Measurements from ENCODE around the gene PTH2.
"Not testable (repeated sequence)": the region's sequence is repeated elsewhere in the genome, so short reads cannot be mapped to it uniquely, and the experiment has no call there.

The PTH2 gene

DNA sequence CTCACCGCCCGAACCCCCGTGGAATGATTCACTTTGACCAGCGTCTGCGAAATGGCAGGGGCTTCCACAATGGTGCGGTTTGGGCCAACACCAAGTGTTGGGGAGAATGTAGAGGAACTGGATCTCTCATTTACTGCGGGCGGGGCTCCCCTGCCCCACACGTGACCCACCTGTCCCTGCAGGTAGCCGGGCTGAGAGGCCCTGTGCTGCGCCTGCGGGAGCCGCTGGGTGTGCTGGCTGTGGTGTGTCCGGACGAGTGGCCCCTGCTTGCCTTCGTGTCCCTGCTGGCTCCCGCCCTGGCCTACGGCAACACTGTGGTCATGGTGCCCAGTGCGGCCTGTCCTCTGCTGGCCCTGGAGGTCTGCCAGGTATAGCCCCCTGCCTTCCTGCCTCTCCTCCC lies 45.0 kb upstream of the PTH2 start:
- in situ Hi-C loops (cut with HindIII; ENCODE audit: low pct_ligation_motif_present, low sequenced_read_pairs) = no loop called here
- Histone ChIP-seq H3K4me3 (ENCODE audit: low read depth, low read length) (no peak overlapping the region), H3K27ac (no peak overlapping the region), H3K36me3 (replicated peaks) (peaks cover 10% of the 10 kb centered on the region), H3K27me3 (replicated peaks) (no peaks in the 10 kb centered on the region)
- TF ChIP-seq, protein P1, sequence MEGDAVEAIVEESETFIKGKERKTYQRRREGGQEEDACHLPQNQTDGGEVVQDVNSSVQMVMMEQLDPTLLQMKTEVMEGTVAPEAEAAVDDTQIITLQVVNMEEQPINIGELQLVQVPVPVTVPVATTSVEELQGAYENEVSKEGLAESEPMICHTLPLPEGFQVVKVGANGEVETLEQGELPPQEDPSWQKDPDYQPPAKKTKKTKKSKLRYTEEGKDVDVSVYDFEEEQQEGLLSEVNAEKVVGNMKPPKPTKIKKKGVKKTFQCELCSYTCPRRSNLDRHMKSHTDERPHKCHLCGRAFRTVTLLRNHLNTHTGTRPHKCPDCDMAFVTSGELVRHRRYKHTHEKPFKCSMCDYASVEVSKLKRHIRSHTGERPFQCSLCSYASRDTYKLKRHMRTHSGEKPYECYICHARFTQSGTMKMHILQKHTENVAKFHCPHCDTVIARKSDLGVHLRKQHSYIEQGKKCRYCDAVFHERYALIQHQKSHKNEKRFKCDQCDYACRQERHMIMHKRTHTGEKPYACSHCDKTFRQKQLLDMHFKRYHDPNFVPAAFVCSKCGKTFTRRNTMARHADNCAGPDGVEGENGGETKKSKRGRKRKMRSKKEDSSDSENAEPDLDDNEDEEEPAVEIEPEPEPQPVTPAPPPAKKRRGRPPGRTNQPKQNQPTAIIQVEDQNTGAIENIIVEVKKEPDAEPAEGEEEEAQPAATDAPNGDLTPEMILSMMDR (IDR thresholded peaks at IDR 0.05; ENCODE audit: low read depth, low read length, missing control alignments) = no peak
- no peak for DNase-seq

DNA sequence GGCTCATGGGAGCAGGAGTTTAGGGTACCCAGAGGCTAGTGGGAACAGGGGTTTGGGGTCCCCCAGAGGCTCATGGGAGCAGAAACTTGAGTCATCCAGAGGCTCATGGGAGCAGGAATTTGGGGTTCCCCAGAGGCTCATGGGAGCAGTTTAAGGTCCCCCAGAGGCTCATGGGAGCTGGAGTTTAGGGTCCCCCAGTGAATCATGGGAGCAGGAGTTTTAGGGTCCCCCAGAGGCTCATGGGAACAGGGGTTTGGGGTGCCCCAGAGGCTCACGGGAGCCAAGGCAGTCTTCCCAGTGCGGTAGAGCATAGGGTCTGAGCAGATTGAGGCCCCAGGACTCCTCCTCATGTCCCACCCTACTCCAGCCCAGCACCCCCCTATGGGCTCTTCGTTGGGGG lies 42.1 kb upstream of the PTH2 start:
- no peaks in the 10 kb centered on the region for H3K27me3 ChIP-seq (replicated peaks)
- TF ChIP-seq, protein P1 (IDR thresholded peaks at IDR 0.05; ENCODE audit: low read depth, low read length, missing control alignments) = no peak
- H3K36me3 ChIP-seq (replicated peaks) = peaks cover 10% of the 10 kb centered on the region
- H3K27ac ChIP-seq = no peak overlapping the region
- DNase-seq = no peak
- in situ Hi-C loops (cut with HindIII; ENCODE audit: low pct_ligation_motif_present, low sequenced_read_pairs) = no loop called here
- no peak overlapping the region for H3K4me3 ChIP-seq (ENCODE audit: low read depth, low read length)

DNA sequence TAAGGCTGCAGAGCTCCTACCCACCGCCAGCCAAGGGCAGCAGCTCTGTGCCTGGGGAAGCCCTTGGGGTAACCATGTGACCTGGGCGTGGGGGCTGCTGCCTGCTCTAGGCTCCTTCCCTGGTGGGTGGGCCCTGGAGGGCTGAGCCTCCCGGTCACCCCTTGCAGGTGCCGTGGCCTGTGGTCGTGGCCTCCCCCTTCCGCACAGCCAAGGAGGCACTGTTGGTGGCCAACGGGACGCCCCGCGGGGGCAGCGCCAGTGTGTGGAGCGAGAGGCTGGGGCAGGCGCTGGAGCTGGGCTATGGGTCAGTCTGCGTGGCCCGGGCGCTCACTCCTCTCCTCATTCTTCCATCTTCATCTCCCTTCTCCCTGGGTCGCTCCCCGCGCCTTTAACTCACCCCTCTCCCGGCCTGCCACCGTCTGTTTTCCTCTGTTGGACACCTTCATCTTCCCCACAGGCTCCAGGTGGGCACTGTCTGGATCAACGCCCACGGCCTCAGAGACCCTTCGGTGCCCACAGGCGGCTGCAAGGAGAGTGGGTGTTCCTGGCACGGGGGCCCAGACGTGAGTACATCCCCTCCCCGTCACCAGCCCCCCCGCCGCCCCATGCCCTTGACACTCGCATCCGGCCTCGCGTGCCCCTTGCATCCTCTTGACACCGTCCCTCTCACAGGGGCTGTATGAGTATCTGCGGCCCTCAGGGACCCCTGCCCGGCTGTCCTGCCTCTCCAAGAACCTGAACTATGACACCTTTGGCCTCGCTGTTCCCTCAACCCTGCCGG lies 40.9 kb upstream of the PTH2 start:
- no peak overlapping the region for H3K4me3 ChIP-seq (ENCODE audit: low read depth, low read length)
- H3K36me3 ChIP-seq (replicated peaks) = peaks cover 6% of the 10 kb centered on the region
- no peaks in the 10 kb centered on the region for H3K27me3 ChIP-seq (replicated peaks)
- no peak overlapping the region for H3K27ac ChIP-seq
- no peak for DNase-seq
- in situ Hi-C loops (cut with HindIII; ENCODE audit: low pct_ligation_motif_present, low sequenced_read_pairs) = no loop called here
- TF ChIP-seq, protein P1 (IDR thresholded peaks at IDR 0.05; ENCODE audit: low read depth, low read length, missing control alignments) = no peak

DNA sequence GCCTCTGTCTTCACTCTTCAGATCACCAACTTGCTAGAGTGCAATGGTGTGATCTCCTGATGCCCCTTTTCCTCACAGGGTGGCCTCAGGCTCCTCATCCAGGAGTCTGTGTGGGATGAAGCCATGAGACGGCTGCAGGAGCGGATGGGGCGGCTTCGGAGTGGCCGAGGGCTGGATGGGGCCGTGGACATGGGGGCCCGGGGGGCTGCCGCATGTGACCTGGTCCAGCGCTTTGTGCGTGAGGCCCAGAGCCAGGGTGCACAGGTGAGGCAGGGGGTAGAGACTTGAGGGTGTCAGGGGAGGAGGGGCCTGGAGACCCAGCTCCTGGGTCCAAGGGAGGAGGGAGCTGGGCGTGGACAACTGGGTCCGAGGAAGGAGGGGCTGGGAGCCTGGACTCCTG lies 39.3 kb upstream of the PTH2 start:
- TF ChIP-seq, protein P1 (IDR thresholded peaks at IDR 0.05; ENCODE audit: low read depth, low read length, missing control alignments) = no peak
- Histone ChIP-seq H3K27me3 (replicated peaks) (no peaks in the 10 kb centered on the region), H3K4me3 (ENCODE audit: low read depth, low read length) (no peak overlapping the region), H3K36me3 (replicated peaks) (peaks cover 3% of the 10 kb centered on the region), H3K27ac (no peak overlapping the region)
- no peak for DNase-seq
- in situ Hi-C loops (cut with HindIII; ENCODE audit: low pct_ligation_motif_present, low sequenced_read_pairs) = no loop called here

DNA sequence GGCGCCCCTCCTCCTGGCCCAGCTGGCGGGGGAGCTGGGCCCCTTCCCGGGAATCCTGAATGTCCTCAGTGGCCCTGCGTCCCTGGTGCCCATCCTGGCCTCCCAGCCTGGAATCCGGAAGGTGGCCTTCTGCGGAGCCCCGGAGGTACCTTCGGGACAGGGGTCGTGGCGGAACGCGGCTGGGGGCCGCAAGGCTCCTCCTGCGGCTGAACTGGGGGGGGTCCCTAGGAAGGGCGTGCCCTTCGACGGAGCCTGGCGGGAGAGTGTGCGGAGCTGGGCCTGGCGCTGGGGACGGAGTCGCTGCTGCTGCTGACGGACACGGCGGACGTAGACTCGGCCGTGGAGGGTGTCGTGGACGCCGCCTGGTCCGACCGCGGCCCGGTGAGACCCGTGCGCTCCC lies 38.4 kb upstream of the PTH2 start:
- Histone ChIP-seq H3K4me3 (ENCODE audit: low read depth, low read length) (no peak overlapping the region), H3K27ac (no peak overlapping the region), H3K36me3 (replicated peaks) (peaks cover 3% of the 10 kb centered on the region), H3K27me3 (replicated peaks) (no peaks in the 10 kb centered on the region)
- TF ChIP-seq, protein P1 (IDR thresholded peaks at IDR 0.05; ENCODE audit: low read depth, low read length, missing control alignments) = no peak
- no peak for DNase-seq
- in situ Hi-C loops (cut with HindIII; ENCODE audit: low pct_ligation_motif_present, low sequenced_read_pairs) = no loop called here

DNA sequence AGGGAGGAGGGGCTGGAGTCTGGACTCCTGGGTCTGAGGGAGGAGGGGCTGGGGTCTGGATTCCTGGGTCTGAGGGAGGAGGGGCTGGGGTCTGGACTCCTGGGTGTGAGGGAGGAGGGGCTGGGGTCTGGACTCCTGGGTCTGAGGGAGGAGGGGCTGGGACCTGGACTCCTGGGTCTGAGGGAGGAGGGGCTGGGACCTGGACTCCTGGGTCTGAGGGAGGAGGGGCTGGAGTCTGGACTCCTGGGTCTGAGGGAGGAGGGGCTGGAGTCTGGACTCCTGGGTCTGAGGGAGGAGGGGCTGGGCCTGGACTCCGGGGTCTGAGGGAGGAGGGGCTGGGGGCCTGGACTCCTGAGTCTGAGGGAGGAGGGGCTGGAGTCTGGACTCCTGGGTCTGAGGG lies 37.9 kb upstream of the PTH2 start:
- DNase-seq; in situ Hi-C loops (cut with HindIII; ENCODE audit: low pct_ligation_motif_present, low sequenced_read_pairs); H3K27me3 ChIP-seq (replicated peaks); H3K4me3 ChIP-seq (ENCODE audit: low read depth, low read length); H3K27ac ChIP-seq; H3K36me3 ChIP-seq (replicated peaks): not testable (repeated sequence)
